Nephron (organoid): ENCODE results near the gene MAGI3.
A peak's percentile ranks its signal among the peaks of the same experiment; 100 is the strongest.

Experiments used
- H3K27ac Mint-ChIP-seq, 3 experiments: 2 replicates each; pipeline ENCODE4 v1.8.0; 2020; ENCODE audit warnings: mixed read lengths in 3 of 3, mild to moderate bottlenecking in 2 of 3, moderate library complexity in 1 of 3
- H3K27me3 Mint-ChIP-seq: 2 replicates; pipeline ENCODE4 v1.8.0; 2021; ENCODE audit warnings: low read depth, mild to moderate bottlenecking, moderate library complexity, mixed read lengths
- H3K36me3 Mint-ChIP-seq: 2 replicates; pipeline ENCODE4 v1.8.0; 2020; ENCODE audit warnings: low read depth, mixed read lengths
- H3K4me1 Mint-ChIP-seq: 2 replicates; pipeline ENCODE4 v1.8.0; 2020; ENCODE audit warnings: mixed read lengths
- H3K4me3 Mint-ChIP-seq, 3 experiments: 2 replicates each; pipeline ENCODE4 v1.8.0; 2020; ENCODE audit warnings: mild to moderate bottlenecking in 3 of 3, mixed read lengths in 3 of 3, moderate library complexity in 2 of 3
- H3K9me3 Mint-ChIP-seq: 2 replicates; pipeline ENCODE4 v1.8.0; 2020; ENCODE audit warnings: mixed read lengths
- CTCF ChIP-seq, 3 experiments: fragments of 200-600 bp; sonication (generic); IDR thresholded peaks; one replicate each; pipeline ENCODE4 v1.5.0; 2021; ENCODE audit warnings: antibody characterized with exemption in 3 of 3; ENCODE audit not compliant: unreplicated experiment in 3 of 3

Gene MAGI3

GRCh38 chr1:113394043-113394862, 3.9 kb downstream of the MAGI3 start:
- H3K4me3 Mint-ChIP-seq: peak overlapping the region in 1 of 3 experiments; percentile 32
- H3K27me3 Mint-ChIP-seq: no peaks in the 10 kb centered on the region
- no peaks in the 10 kb centered on the region for H3K9me3 Mint-ChIP-seq
- TF ChIP-seq CTCF (IDR thresholded peaks at IDR 0.05; ENCODE audit: unreplicated experiment in 3 of 3): no peak
- peaks cover 33% of the 10 kb centered on the region for H3K4me1 Mint-ChIP-seq
- no peaks in the 10 kb centered on the region for H3K36me3 Mint-ChIP-seq
- no peak overlapping the region for H3K27ac Mint-ChIP-seq

- Mint-ChIP-seq H3K4me1 (peaks cover 28% of the 10 kb centered on the region), H3K36me3 (no peaks in the 10 kb centered on the region), H3K9me3 (no peaks in the 10 kb centered on the region), H3K27ac (no peak overlapping the region), H3K4me3 (no peak overlapping the region), H3K27me3 (no peaks in the 10 kb centered on the region)
- TF ChIP-seq CTCF (IDR thresholded peaks at IDR 0.05; ENCODE audit: unreplicated experiment in 3 of 3): no peak
Measured at GRCh38 chr1:113394863-113395259, 4.5 kb downstream of the MAGI3 start.

- no peaks in the 10 kb centered on the region for H3K36me3 Mint-ChIP-seq
- H3K27me3 Mint-ChIP-seq: no peaks in the 10 kb centered on the region
- H3K27ac Mint-ChIP-seq: peak overlapping the region in 1 of 3 experiments; percentile 4
- no peak overlapping the region for H3K4me3 Mint-ChIP-seq
- H3K9me3 Mint-ChIP-seq: no peaks in the 10 kb centered on the region
- peaks cover 28% of the 10 kb centered on the region for H3K4me1 Mint-ChIP-seq
- TF ChIP-seq CTCF (IDR thresholded peaks at IDR 0.05; ENCODE audit: unreplicated experiment in 3 of 3): no peak
Measured at GRCh38 chr1:113396102-113396501, 5.8 kb downstream of the MAGI3 start.

GRCh38 chr1:113396585-113396984, 6.3 kb downstream of the MAGI3 start:
- no peak for TF ChIP-seq CTCF (IDR thresholded peaks at IDR 0.05; ENCODE audit: unreplicated experiment in 3 of 3)
- no peak overlapping the region for H3K4me3 Mint-ChIP-seq
- H3K27ac Mint-ChIP-seq: no peak overlapping the region
- H3K36me3 Mint-ChIP-seq: no peaks in the 10 kb centered on the region
- no peaks in the 10 kb centered on the region for H3K27me3 Mint-ChIP-seq
- H3K4me1 Mint-ChIP-seq: peaks cover 27% of the 10 kb centered on the region
- H3K9me3 Mint-ChIP-seq: no peaks in the 10 kb centered on the region

GRCh38 chr1:113399062-113399583, 8.8 kb downstream of the MAGI3 start:
- H3K4me3 Mint-ChIP-seq: no peak overlapping the region
- H3K9me3 Mint-ChIP-seq: no peaks in the 10 kb centered on the region
- H3K27ac Mint-ChIP-seq: peak overlapping the region in 2 of 3 experiments; percentile 6 to 26

More at GRCh38 chr1:113399062-113399583, 8.8 kb downstream of the MAGI3 start:
- Mint-ChIP-seq H3K4me1 (peaks cover 18% of the 10 kb centered on the region), H3K27me3 (no peaks in the 10 kb centered on the region), H3K36me3 (no peaks in the 10 kb centered on the region)
- TF ChIP-seq CTCF (IDR thresholded peaks at IDR 0.05; ENCODE audit: unreplicated experiment in 3 of 3): no peak
